T-helper 2 cell treated with Interferon-gamma antibody and Interleukin-4, amounts not matched to agents 100 ng/mL and 5 ng/mL, for 36 hours (primary cell): ENCODE data around the gene RAB37. TPM values are rescaled to one million over a fixed set of nuclear protein-coding genes. Genes with fewer than 3 reads are reported as not detected.

Source experiments
- total RNA-seq: library from RNA; stranded (reverse); gene quantifications from 2 replicates; pipeline ENCODE4 v1.2.3, GENCODE V29; 2022

The RAB37 gene
- total RNA-seq, 1 donor from 2014 or later = 93.8 TPM

Other genes with a start within 250 kb of the RAB37 start
- not detected in 2 replicates for gene CD300LB, start 205.8 kb upstream of the RAB37 start, total RNA-seq
- 0.52 and 0.86 TPM in 2 replicates for gene CD300C, start 191.1 kb upstream of the RAB37 start, total RNA-seq
- not detected in 2 replicates for gene CD300H, start 169.7 kb upstream of the RAB37 start, total RNA-seq
- not detected in 2 replicates for gene CD300LD, start 145.0 kb upstream of the RAB37 start, total RNA-seq
- gene CD300E, start 113.5 kb upstream of the RAB37 start, total RNA-seq = not detected in 2 replicates
- not detected in 2 replicates for gene CD300LF, start 24.3 kb upstream of the RAB37 start, total RNA-seq
- 289 and 299 TPM in 2 replicates for gene NHERF1, start 11.4 kb downstream of the RAB37 start, total RNA-seq
- 32.9 and 37.3 TPM in 2 replicates for gene NAT9, start 39.1 kb downstream of the RAB37 start, total RNA-seq
- 0.11 and 0.20 TPM in 2 replicates for gene GRIN2C, start 122.6 kb downstream of the RAB37 start, total RNA-seq
- gene FDXR, start 135.7 kb downstream of the RAB37 start, total RNA-seq = 32.2 and 33.0 TPM in 2 replicates
- not detected in 2 replicates for gene FADS6, start 156.4 kb downstream of the RAB37 start, total RNA-seq
- not detected in 2 replicates for gene USH1G, start 186.0 kb downstream of the RAB37 start, total RNA-seq
- gene OTOP2, start 187.0 kb downstream of the RAB37 start, total RNA-seq = not detected in 2 replicates
- gene OTOP3, start 198.6 kb downstream of the RAB37 start, total RNA-seq = not detected in 2 replicates
- 0.34 and 0.59 TPM in 2 replicates for gene HID1, start 235.5 kb downstream of the RAB37 start, total RNA-seq